GM19397 (cell line): Measurements from ENCODE around the gene RIN3.
"Not testable (repeated sequence)": the region's sequence is repeated elsewhere in the genome, so short reads cannot be mapped to it uniquely, and the experiment has no call there.

Source experiments
- ATAC-seq: cut with Tn5 transposase; IDR thresholded peaks from one replicate; pipeline ENCODE4 v1.9.1; 2021; ENCODE audit warnings: mild to moderate bottlenecking, moderate library complexity; ENCODE audit not compliant: unreplicated experiment

RIN3 gene

DNA sequence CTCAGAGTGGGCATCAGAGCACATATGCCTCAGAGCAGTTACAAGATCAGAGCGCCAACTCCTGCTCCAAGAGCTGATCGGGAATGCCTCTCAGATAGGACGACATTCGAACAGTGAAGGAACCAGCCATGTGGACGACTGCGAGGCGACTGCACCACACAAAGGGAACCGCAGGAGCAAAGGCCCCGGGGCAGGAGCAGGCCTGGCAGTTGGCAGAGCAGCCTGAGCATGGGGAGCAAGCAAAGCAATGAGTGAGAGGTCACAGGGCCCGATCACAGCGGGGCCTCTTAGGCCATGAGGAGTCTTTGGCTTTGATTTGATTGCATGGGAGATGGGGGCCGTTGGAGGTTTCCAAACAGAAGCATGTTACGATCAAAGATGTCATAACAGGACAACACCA is 144.6 kb downstream of the RIN3 start:
- no peak for ATAC-seq

- no peak for ATAC-seq
Measured at GRCh38 chr14:92658684-92659083, 145.1 kb downstream of the RIN3 start.

GRCh38 chr14:92659765-92660561 is 146.4 kb downstream of the RIN3 start:
- ATAC-seq, result no peak

GRCh38 chr14:92660571-92660970 is 147.0 kb downstream of the RIN3 start:
- no peak for ATAC-seq

GRCh38 chr14:92663049-92663448 is 149.5 kb downstream of the RIN3 start:
- no peak for ATAC-seq

DNA sequence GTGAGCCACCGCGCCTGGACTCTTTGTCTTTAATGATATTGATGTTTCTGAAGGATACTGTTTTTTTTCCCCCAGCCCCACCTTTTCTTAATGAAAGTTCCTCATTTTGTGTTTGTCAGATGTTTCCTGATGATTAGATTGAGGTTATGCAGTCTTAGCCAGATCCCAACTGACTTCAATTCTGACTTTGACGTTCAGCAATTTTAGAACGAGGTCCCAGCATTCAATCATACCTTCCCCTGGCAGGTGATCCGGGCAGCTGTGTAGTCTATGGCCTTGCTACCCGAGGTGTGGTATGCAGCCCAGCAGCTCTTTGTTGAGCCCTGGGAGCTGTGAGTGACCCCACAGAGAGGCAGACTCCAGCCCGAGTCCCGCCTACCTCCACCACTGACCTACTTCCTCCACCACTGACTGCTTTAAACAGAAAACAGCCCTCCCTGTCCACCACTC is 152.1 kb downstream of the RIN3 start:
- ATAC-seq, result no peak

- no peak for ATAC-seq
Measured at GRCh38 chr14:92666251-92666650, 152.7 kb downstream of the RIN3 start.

DNA sequence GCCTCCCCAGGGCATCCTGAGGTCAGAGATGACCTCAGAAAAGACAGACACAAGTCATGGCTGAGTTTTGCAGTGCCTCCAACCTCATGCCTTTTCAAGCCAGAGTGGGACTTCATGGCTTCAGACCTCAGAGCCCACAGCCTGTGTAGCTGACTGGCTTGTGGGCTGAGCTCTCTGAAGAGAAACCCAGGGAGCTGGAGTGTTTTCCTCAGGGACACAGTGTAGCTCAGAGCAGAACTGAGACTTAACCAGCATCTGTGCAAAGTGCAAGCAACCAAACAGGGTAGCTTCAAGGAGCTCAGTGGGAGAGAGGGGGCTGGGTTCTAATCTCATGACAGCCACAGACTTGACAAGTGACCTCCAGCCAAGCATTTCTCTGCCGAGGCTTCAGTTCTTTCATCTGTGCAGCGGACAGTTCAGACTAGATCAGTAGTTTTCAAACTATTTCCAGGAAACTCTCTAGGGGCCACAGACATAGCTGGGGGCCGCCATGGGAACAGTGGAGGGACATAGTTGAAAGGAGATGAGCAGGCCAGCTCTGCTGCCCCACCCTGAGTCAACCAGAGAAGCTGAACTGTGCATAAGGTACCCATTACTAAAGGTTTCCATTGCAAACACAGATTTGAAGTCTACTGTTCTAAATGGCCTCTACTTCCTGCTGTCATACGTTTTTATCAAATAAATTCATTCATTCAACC is 154.8 kb downstream of the RIN3 start:
- ATAC-seq, result peak; percentile 45

DNA sequence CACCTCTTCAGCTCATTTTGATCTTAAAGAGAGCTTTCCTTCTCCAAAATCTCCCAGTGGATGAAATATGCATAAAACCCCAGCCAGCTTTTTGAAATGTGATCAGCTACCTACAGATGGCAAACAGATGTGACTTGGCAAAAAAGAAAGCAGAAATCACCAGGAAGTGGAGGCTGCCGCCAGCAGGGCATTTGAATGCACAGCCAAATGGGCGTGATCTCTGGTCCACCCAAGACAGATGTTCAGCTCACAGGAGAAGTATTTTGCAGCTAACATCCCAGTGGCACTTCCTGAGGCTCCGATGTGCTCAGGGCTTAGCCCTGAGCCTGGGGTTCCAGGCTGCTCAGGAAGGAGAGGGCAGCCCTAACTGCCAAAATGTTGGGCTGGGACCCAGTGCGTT is 156.6 kb downstream of the RIN3 start:
- ATAC-seq, result no peak

DNA sequence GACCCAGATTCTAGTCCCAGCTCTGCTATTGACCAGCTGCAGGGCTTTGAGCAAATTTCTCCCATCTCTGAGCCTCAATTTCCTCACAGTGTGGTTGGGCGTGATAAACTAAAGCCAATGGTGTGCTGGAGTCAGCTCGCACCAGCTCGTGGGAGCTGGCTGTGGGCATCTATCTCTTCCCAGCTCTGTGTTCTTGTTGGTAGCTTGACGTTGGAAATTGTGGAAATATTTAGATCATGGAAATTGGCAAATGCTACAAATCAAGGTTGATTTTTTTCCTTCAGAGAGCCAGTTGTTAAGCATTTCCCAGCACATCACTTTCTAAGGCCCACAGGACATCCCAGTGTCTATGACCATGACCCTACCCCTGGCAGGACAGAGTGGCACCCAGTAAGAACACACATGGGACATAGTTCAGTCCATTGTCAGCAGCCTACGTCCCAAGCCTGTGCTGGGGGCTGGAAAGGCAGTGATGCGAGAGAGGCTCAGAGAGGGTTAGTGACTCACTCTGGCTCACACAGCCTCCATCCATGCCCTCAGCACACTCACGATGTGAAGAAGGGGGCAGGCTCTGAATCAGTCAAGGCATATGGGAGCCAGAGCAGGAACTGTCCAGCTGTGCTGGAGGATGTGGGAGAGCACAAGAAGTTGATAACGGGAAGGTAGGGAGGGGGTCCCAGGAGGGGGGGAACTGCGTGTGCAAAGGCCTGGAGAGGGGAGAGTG is 157.2 kb downstream of the RIN3 start:
- no peak for ATAC-seq

- no peak for ATAC-seq
Measured at GRCh38 chr14:92673601-92674150, 160.1 kb downstream of the RIN3 start.

DNA sequence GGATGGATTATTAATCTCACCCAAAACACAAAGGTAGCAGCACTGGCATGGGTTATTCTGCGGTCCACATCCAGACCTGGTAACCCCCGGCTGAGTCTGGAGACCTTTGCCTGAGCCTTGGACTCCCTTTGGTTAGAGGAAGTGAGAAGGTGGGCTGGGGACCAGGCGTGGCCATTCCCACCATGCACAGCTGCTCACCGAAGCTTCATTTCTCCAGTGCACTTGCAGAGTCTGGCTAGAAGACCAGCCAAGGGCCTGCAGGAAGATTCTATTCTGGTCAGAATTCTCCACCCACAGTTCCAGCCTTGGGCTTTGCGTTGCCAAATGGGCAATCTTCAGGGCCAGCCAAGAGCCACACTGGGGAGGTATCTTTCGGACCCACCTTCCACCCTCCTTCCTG is 161.8 kb downstream of the RIN3 start:
- no peak for ATAC-seq

DNA sequence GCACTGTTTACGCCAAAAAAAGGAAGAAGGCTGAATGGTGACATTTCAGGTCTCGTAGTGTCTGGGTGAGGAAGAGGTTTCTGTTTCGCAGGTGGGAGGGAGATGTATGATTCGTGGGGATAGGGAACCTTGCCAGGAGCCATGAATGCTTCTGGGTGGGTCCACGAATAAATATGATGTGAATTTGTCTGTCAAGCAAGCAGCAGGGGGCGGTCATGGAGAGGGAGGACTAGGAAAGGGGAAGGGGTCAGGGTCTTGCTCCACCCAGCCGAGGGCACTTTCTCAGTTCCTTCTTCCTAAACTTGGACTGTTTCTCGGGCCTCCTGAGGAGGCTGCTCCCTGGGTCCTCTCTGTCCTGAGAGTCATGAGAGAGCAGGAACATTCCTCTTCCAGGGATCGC is 162.4 kb downstream of the RIN3 start:
- no peak for ATAC-seq

GRCh38 chr14:92676403-92677086 is 163.0 kb downstream of the RIN3 start:
- no peak for ATAC-seq

DNA sequence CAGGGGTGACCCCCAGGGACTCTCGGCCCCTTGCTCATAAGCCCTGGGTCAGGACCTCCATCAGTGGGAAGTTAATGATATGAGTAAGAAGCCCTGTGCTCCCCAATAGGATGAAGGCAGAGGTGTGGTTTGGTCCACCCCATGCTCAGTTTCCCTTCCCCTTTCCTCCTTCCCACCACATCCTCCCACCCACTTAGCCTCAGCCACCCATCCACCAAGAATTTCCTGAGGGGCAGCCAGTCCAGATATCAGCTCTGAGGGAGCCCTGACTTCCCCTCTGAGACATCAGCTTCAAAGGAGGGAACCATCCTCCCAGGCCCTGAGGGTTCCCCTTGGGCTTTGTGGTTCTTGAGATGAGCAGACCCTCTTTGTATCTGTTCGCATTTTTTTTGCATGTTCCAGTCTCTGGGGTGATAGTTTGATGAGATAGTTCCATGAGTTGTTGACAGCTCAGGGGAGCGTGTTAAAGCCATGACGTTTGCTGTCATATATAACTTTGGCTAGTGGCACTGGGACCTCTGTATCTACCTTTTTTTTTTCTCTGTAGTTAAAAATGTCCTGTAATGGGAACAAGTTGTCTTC is 163.6 kb downstream of the RIN3 start:
- peak; percentile 77 for ATAC-seq

DNA sequence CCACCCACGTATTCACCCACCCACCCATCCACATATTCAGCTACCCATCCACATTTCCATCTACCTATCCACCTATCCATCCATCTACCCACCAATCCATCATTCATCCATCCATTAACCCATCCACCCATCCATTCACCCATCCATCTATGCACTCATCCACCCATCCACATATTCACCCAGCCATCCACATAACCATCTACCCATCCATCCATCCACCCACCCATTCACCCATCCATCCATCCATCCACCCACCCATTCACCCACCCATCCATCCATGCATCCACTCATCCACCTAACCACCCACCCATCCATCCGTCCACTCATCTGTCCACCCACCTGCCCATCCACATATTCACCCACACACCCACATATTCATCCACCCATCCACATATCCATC is 164.4 kb downstream of the RIN3 start:
- no peak for ATAC-seq

DNA sequence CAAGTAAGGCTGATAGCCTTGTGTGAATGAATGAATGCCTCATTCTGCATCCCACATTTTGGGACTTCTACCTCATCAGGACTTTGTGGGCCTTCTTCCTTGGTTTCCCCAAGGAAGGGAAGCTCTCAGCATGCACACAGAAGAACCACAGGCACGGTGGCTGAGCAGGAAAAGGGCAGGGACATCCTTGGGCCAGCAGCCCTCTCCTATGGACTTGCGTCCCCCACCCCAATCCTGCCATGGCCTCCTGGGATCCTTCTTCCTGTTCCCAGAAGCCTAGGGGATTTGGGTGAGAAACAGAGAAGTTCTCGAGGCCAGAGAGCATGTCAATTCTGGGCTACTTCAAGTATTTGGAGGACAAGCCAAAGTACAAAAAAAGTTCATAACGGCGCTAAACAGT is 165.2 kb downstream of the RIN3 start:
- no peak for ATAC-seq

DNA sequence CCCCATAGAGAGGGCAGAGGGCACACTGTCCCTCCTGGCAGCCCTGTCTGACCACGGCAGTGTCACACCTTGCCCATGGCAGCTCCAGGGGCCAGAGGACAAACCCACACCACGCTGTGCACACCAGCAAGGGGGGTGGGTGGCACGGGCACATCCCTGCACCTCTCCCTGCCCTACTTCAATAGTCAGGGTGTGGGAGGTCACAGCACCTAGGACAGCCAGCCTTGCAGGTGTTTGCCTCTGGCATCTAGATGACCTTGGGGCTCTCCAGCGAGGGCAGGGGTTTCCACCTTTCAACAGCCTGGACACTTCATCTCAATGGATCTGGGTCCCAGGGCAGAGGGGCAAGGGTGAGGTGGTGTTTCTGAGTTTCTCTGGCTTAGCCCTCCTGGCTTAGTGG is 165.7 kb downstream of the RIN3 start:
- ATAC-seq, result no peak

DNA sequence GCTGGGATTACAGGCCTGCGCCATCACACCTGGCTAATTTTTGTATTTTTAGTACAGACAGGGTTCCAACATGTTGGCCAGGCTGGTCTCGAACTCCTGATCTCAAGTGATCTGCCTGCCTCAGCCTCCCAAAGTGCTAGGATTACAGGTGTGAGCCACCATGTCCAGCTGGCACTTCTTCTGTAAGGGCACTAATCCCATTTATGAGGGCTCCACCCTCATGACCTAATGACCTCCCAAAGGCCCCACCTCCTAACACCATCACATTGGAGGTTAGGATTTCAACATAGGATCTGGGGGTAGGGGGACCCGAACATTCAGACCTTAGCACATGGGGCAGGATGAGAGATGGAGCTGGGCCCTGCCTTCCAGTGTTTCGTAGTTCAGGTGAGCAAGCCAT is 166.7 kb downstream of the RIN3 start:
- ATAC-seq, result not testable (repeated sequence)
